OCI-LY1 (cell line): Measurements from ENCODE around the gene SLU7.

Experiments used
- CTCF ChIP-seq: fragments of 200-600 bp; sonication (generic), shearing (Covaris generic); IDR thresholded peaks from 2 replicates; pipeline ENCODE4 v1.5.1; 2017; ENCODE audit warnings: mild to moderate bottlenecking, antibody characterized with exemption, low read length, moderate library complexity, mixed read lengths
- EZH2 ChIP-seq: fragments of 200-600 bp; sonication (generic), shearing (Covaris generic); IDR thresholded peaks from 2 replicates; pipeline ENCODE4 v1.8.0; 2017; ENCODE audit warnings: borderline replicate concordance, mixed run types, mild to moderate bottlenecking, antibody characterized with exemption, low read length, moderate library complexity, mixed read lengths

DNA sequence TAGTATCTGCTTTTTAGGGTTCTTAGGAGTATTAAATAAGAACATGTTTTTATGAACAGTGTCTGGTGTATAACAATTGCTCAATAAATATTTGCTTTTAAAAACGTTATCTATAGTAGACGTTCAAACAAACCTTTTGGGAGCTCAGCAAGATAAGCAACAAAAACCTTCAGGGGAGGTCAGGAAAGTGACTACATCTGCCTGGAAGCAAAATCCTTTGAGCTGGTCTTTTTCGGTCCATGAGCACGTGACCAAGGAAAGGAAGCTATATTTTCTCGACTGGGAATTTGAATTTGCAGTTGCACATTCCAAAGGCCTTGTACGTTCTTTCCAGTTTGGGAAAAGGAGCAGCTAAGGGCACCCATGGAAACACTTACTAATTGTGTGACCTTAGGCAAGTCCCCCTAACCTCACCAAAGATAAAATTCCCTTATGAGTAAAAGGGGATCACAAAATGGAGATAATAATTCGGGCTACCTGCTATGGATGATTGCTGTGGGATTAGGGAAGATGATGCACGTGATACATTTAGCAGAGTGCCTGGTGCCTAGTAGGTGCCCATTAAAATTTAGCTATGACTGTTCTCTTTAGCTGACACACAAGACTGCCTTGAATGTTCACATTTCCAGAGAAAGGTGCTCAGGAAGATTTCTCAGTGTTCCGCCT, 48.1 kb upstream of the SLU7 start:
- TF ChIP-seq EZH2 (no peak), CTCF (no peak)
